GM19468 (cell line): ENCODE data around the gene TAF1B.

ENCODE experiments used
- ATAC-seq: cut with Tn5 transposase; IDR thresholded peaks from one replicate; pipeline ENCODE4 v1.9.1; 2021; ENCODE audit warnings: mild to moderate bottlenecking, moderate library complexity, moderate number of reproducible peaks; ENCODE audit not compliant: unreplicated experiment; ENCODE audit errors: extremely low read depth

The TAF1B gene

DNA sequence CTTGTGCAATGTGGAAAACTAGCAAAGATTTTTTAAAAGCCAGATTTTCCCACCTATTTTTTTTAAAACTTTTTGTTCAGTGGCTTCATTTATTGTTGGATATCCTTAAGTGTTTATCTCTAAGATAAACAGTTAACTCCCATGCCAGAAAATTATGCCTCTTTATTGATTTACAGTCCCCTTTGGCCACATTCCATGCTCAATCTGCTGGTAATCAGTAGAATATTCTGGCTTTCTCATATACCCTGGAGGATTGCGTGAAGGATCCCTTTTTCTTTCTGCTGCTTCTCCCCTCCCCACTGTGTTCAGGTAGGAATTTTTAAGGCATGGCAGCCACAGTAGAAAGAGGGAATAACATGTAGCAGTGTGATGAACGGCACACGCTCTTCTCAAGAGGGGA lies 110.9 kb downstream of the TAF1B start:
- ATAC-seq, result no peak

DNA sequence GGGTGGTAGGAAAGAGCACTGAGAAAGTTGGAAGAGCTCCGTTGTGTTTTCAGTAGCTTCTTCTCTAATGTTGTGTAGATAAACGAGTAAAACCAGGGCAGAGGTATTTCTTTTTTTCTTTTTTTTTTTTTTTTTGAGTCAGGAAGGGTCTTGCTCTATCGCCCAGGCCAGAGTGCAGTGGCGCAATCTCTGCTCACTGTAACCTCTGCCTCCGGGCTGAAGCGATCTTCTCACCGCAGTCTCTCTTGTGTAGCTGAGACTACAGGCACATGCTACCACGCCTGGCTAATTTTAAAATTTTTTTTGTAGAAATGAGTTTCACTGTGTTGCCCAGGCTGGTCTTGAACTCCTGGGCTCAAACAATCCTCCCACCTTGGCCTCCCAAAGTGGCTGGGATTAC lies 114.8 kb downstream of the TAF1B start:
- ATAC-seq, result no peak

DNA sequence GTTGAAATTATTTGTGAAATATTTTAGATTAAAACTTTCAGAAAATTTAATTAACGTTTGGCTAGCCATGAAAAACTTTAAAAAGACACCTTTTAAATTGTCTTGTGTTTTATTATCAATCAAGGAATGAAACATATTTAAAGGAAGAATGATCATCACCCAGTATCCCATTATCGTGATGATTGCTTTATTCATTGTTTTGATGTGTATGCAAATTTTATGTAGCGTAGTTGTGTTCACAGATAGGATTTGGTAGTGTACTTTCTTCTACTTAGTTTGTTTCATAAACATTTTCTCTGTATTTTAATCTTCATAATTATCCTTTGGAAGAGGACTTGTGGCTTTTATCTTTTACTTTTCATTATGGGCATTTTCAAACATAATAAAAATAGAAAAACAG lies 116.0 kb downstream of the TAF1B start:
- ATAC-seq, result no peak

DNA sequence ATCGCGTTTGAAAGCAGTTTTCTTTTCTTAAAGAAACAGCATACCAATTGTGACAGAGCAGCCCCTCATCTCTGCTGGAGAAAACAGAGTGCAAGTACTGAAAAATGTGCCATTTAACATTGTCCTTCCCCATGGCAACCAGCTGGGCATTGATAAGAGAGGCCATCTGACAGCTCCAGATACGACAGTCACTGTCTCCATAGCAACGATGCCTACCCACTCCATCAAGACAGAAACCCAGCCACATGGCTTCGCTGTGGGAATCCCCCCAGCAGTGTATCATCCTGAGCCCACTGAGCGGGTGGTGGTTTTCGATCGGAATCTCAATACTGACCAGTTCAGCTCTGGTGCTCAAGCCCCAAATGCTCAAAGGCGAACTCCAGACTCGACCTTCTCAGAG lies 117.7 kb downstream of the TAF1B start:
- no peak for ATAC-seq

DNA sequence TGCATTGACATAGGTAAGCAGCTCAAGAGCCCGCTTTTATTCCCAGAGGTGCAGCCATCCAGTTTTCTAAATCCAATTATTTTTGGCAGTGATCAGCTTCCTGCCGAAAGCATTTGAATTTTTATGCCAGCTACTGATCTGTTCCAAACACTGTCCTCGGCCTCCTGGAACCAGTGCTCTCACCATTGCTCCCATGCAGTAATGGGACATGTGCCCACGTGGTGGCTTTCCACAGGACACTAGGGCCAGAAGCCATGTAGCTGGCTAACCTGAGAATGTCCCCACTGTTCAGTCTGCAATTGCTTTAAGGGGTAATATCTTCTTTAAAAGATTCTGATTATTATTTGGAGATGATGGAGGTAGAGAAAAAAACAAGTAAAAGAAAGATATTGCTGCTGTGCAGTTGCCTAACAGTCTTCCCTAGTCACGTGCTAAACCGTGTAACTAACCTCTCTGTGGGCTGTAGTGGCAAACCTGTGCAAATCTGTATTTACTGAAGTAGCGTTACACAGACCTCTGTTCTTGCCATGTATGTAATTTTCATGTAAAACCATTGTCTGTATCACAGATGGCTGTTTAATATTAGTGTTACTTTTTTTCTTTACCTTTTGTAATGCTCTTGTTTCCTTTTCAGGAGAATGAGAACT lies 121.2 kb downstream of the TAF1B start:
- no peak for ATAC-seq

DNA sequence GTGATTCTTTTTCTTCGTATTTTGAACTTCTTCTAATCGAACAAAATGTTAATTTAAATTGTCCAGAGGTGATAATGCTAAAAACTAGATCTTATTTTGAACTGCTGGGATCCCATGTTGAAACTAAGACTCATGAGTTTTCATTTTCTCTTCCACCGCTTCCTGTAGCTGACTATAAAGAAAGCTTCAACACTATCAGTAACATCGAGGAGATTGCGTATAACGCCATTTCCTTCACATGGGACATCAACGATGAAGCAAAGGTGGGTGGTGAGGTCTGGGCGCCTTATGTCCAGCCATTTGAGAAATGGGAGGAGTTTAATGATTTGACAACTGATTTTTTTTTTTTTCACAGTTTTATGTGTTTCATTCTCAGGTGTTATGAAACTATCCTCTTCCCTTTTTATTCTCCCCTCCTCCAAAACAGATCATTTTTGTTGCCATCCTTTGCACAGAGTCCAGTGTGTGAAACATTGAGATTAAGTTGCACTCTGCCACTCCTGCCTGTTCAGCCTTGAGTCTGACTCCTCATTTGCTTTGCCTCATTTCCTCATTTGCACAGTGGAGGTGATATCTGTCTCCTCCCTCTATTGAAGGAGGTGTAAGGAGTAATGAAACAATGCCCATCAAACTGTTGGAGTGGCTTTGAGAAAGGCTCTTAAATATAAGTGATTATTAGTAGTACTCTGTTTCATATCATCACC lies 122.0 kb downstream of the TAF1B start:
- no peak for ATAC-seq

DNA sequence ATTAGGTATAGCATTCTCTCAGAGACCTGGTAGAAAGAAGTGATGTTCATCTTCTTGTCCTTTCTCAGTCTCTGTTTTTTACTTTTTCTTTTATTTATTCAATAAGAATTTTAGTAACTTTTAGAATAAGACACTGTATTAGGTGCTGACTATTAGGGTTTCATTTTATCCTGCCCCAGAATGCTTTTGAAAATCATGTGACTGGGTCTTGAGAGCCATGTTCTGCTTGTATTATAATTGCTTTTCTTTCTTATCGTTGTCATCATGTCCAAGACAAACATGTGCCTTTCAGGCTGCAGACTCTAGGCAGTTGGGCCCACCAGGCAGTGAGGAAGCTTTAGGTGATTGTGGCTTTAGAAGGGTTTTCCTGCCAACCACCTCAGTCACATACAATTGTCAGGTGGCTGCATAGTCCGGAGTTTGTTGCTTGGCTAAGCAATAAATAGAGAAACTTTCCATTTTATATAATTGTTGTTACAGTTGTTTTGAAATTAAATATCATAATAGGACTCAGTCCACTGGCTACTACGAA lies 123.3 kb downstream of the TAF1B start:
- ATAC-seq, result no peak

DNA sequence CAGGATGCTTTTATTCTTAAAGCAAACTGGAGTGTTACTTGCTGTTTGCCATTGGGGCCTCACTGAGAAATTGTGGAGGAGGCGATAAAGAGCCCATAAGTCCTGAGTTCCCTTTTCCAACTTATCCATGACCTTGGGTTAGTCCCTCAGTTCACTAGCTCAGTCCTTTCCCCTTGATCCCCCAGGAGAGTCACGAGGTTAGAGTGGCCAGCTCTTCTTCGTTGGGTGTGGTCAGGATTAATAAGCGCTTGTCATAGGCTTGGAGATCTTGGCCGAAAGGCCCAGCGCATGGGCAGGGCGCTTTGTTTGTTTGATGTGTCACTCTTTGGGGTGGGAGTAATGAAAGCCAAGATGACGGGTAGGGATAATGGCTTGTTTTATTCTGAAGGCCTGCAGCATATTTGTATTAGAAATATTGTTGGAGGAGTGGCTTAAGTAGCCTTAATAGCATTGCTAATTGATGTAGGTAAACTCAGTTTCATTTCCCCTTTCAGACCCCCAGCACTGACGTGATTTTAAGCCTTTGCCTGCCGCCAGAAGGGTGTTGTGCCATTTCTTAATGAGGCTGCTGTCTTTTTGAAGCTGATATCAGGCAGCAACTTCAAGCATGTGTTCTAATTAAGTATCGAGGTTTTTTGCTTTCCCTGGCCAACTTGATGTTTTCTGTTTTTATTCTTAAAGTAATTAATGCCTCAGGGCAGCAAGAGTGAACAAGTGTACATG lies 123.9 kb downstream of the TAF1B start:
- no peak for ATAC-seq

DNA sequence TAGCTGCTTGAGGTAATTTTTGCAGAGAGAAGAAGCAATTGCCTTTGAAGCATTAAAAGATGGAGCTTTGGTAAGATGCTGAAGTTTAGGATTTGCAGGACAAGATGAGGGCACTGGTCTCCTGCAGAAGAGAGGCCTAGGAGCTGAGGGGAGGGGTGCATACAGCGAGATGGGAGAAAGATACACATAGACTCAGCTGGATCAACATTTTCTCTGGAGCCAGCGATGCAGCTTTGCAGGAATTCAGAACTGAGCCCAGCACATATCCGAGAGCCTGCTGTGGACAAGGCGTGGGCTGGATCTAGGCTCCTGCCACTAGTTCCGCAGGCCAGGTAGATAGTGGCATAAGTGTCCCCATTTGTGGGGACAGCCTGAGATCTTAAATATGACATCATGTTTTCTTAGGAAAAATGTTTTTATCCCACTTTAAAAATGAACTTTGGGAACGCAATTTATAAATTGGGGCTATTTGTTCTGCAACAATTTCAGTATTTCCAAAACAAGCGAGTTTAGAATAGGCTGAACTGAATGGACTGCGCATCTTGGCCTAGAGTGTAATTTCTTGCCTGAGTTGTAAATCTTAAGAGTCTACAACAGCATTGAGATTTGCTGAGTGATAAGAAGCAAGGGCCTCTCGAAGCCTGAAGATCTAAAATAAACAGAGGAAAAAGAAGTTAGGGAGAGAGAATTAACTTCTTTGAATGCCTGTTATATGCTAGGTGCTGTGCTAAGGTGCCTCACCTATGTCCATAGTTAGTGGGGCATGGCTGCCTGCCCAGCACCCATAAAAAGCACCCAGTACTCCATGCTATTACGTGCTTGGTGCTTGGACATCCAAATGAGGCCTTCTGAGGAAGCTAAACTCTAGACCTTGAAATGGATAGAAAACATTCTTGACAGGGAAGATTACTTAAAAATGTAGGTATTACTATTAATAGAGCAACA lies 125.6 kb downstream of the TAF1B start:
- no peak for ATAC-seq

DNA sequence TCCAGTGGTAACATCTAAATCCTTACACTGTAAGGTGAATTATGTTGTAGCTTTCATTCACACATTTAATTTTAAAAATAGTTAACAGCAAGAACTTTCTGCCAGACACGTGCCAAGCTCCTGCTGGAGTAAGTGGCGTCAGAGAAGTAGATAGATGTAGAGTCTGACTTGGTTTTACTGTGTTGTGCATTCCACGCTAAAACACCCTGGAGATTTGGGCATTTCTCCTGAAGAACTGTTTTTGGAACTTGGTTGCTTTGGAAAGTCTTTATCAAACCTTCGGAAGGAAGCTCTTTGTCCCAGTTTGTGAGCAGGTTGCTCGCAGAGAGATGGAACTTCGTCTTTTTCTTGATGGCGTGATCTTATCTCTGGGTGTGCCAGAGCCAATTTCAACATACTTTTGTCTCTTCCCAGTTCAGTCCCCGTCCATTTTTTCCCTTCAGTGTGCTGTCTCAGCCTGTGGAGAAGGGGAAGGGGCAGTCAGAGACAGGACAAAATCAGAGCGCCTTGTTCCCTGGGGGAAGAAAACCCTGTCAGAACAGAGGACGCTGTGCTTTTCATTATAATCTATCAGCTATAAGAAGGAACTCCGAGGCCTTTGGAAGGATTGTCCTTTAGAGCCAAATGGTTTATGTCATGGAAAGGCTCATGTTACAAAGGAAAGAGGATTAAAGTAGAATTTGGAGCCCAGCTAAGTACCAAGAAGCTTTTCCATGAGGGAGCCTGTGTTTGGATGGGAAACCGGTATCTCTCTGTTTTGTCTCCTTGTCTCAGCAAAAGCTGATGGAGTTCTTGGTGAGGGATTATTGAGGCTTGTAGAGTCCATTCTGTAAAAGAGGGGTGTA lies 127.1 kb downstream of the TAF1B start:
- no peak for ATAC-seq

DNA sequence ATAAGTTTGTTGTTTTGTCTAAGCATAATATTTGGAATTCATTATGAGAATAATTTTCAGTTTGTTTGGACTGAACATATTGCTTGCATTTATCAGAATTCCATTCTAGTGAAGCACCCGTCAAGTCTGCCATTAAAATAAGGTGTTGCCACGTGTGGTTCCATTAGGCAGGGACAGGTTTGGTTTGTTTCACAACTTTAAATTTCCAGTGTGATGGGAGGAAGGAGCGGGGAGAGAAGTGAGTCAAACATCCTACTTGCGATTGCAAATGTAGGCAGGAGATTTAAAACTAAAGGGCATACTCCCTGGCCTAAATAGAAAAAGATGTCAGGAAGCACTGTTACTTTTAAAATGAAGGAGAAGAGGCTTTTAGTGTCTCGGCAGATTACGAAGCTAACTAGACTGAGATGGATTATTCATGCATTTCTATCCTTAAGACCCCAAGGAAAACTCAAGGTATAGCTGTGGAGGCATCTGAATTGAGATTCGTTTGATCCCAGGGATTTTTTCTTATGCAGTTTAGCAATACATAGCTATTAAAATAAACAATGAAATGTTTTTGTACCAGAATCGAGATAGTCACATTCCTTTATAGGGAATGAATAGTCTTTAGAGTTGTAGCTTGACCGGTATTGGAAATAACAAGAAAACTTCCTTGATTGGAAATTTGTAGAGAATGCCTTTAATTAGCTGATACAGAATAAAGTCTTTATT lies 128.0 kb downstream of the TAF1B start:
- ATAC-seq, result no peak

DNA sequence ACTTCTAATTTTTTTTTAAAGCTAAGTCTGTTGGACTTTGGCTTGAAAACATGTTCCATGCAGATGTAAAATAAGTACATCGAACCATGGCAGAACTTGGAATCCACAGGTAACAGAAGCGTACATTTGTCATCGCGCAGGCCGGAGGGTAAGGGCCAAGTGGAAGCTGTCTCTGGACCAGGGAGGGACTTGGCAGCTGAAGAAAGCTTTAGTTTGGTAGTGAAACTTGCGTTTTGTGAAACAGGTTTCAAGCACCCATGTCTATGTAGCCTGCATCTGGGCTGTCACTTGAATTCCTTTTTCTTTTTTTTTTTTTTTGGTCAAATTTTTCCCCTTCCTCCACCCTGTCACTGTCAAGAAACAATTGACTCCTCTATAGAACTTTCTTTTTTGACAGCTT lies 128.6 kb downstream of the TAF1B start:
- ATAC-seq, result no peak

DNA sequence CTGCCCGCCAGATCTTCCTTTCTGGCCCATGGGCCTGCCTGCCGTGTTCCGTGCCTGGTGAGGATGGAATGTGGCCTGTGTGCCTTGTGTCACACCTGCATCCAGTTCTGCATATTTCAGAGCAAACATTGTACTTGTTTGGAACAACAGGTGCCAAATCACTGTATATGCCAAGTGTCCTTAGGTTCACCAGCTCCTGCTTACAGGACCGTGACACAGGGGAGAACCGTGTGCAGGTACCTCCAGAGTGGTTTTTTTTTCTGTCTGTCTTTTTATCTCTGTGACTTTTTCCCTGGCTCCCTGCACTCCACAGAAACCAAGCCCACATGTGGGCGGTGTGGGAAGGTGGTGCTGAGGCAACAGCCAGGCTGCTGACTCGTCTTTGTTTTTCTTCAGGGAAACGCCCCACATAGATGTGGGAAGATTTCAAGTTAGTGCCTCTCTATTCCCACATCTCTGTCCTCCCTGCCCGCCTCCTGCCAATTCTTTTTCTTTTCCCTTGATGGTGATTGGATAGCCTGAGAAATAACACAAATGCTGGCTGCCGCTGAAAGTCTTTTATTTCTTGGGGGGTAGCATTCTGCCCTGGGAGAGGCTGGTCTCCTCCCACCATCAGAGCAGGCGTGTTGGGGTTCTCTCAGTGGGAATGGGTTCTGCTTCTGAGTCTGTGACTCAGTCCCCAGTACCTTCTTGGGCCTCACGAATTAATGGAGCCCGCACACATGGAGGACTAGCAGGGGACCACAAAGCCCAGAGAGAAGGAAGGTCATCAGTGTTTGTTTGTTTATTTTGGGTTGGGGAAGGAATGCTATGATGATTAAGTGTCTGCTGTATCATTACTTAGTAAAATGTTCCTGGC lies 129.6 kb downstream of the TAF1B start:
- ATAC-seq, result no peak

DNA sequence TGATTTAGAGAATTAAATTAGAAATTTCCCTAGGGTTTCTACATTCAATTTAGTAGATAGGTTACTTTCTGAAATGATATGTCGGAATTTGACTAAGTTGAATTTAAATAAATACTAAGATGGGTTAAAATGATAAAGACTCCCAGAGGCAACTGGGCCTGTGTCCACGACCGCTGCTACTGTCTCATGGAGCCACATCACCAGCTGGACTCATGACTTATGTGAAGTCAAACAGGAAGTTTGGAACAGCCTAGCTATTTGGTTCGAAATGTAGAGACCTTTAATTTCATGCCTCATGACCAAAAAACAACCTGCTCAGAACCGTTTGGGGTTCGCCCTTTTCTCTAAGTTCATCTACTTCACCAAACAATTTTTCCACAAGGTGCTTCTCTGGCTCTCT lies 130.4 kb downstream of the TAF1B start:
- ATAC-seq, result no peak

DNA sequence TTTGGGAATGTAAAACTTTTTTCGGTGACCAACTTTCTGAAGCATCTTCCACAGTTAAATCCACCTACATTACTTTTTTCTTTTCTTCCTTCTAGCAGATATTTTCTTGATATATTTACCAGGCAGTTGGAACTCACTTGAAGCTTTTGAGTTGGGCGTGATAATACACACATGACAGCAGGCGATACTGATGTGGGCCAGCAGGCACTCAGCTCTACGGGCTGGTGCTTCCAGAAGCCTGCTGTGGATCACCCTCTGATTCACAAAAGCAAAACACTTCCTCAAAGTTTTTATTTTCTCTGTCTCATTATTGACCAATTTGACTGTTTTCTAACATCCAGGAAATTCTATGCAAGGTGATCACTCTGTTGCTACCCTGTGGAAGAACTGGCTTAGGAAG lies 131.1 kb downstream of the TAF1B start:
- ATAC-seq, result no peak

DNA sequence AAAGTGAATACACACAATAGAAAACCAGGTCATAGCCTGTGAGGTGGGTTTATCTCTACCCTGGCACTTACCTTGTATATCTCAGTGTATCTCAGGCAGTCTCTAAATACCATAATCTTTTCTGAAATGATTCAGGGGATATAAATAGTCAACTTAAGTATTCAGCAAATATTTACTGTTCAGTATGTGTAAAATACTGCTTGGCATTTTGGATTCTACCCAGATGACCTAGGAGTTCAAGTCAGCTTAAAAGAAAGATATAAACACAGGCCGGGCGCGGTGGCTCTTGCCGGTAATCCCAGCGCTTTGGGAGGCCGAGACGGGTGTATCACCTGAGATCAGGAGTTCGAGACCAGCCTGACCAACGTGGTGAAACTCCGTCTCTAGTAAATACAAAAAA lies 132.1 kb downstream of the TAF1B start:
- ATAC-seq, result no peak

DNA sequence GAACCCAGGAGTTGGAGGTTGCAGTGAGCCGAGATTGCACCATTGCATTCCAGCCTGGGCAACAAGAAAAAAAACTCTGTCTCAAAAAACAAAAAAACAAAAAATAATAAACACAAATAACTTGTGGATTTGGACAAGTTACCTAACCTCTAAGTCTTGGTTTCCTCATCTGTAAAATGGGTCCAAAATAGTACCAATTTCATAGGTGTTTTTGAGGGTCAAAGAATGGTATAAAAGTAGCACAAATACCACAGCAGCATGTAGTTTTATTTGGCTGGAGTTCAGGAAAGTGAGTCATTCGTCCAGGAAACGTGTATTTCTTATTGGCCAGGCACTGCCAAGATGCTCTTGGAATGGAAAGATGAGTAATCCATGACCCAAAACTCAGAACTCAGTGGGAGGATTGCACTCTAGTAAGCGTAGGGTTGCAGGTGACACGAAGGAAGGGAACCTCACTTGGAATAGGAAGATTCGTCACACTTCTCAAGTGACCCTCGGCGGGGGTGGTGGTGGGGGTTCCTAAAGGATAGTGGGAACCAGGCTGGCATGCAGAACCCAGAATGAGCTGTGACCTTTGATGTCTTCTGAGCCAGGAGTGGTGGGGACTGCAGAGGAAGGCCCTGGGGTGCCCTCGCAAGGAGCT lies 132.7 kb downstream of the TAF1B start:
- no peak for ATAC-seq
